Measurements from ENCODE around the gene TWF2.

DNA sequence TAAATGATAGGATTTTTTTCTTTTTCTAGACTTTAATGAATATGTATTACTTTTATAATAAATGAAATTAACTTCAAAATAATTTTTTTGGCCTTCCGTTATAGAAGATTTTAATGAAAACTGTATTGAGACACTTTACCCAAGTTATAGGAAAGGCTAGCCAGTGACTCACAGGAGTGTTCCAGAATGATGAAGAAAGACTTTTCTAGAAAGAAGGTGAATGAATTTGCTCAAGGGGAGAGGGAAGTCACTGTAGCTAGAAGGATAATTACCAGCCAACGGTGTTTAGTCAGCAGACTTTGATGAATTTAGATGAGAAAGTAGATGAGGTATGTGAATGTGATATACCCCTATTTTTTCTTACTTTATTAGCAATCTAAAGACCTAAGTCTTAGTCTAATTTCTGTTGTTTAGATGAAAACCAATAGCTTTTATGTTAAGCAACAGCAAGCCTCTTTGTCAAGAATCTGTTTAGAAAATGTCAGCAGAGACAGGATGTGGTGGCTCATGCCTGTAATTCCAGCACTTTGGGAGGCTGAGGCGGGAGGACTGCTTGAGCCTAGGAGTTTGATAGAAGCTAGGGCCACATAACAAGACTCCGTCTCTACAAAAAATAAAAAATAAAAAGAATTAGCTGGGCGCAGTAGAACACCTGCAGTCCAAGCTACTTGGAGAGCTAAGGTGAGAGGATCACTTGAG is 37.8 kb downstream of the TWF2 start:
- TF ChIP-seq, protein P1, sequence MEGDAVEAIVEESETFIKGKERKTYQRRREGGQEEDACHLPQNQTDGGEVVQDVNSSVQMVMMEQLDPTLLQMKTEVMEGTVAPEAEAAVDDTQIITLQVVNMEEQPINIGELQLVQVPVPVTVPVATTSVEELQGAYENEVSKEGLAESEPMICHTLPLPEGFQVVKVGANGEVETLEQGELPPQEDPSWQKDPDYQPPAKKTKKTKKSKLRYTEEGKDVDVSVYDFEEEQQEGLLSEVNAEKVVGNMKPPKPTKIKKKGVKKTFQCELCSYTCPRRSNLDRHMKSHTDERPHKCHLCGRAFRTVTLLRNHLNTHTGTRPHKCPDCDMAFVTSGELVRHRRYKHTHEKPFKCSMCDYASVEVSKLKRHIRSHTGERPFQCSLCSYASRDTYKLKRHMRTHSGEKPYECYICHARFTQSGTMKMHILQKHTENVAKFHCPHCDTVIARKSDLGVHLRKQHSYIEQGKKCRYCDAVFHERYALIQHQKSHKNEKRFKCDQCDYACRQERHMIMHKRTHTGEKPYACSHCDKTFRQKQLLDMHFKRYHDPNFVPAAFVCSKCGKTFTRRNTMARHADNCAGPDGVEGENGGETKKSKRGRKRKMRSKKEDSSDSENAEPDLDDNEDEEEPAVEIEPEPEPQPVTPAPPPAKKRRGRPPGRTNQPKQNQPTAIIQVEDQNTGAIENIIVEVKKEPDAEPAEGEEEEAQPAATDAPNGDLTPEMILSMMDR (IDR thresholded peaks at IDR 0.05), result no peak
- no peak for TF ChIP-seq EP300 (IDR thresholded peaks at IDR 0.05)
- TF ChIP-seq POLR2A (IDR thresholded peaks at IDR 0.05), result no peak
- no peak for TF ChIP-seq POLR2AphosphoS5 (IDR thresholded peaks at IDR 0.05)

Data from suprapubic skin (tissue), 4 donors.